Fibroblast of lung (primary cell): Measurements from ENCODE around the gene HIRIP3. TPM values are rescaled to one million over a fixed set of nuclear protein-coding genes. Genes with fewer than 3 reads are reported as not detected.

Experiments
- DNase-seq, 2 donors: peaks; one replicate each; pipeline versions ENCODE4 v3.0.0 to v3.0.0-alpha.2; 2010; ENCODE audit warnings: low read depth in 2 of 2
- H2AFZ ChIP-seq: 2 replicates; pipeline ENCODE4 v1.5.1; 2012; ENCODE audit warnings: low read length, control low read depth, inconsistent platforms
- H3K27ac ChIP-seq: 2 replicates; pipeline ENCODE4 v1.5.1; 2011; ENCODE audit warnings: low read length, control low read depth; ENCODE audit not compliant: insufficient read depth
- H3K27me3 ChIP-seq: 2 replicates; pipeline ENCODE4 v1.5.1; 2011; ENCODE audit warnings: mild to moderate bottlenecking, low read length; ENCODE audit not compliant: control insufficient read depth, insufficient read depth
- H3K36me3 ChIP-seq: 2 replicates; pipeline ENCODE4 v1.5.1; 2011; ENCODE audit warnings: low read length; ENCODE audit not compliant: control insufficient read depth, insufficient read depth
- H3K4me1 ChIP-seq: 2 replicates; pipeline ENCODE4 v1.5.1; 2011; ENCODE audit warnings: low read length; ENCODE audit not compliant: control insufficient read depth, insufficient read depth; ENCODE audit errors: extremely low read depth
- H3K4me2 ChIP-seq: 2 replicates; pipeline ENCODE4 v1.5.1; 2011; ENCODE audit warnings: low read length, control low read depth; ENCODE audit not compliant: insufficient read depth; ENCODE audit errors: extremely low read depth
- H3K4me3 ChIP-seq, 4 experiments: fragments of 200-600 bp in 1 of 4; sonication (generic) in 1 of 4; replicated peaks in 1 of 4; 2 replicates each; pipeline ENCODE4 v1.5.1; 2011 to 2016; ENCODE audit warnings: low read length in 4 of 4, low read depth in 3 of 4, mild to moderate bottlenecking in 3 of 4, control low read depth in 2 of 4, inconsistent platforms in 1 of 4, mixed read lengths in 1 of 4; ENCODE audit not compliant: insufficient read depth in 1 of 4; ENCODE audit errors: control extremely low read depth in 1 of 4
- H3K79me2 ChIP-seq: 2 replicates; pipeline ENCODE4 v1.5.1; 2012; ENCODE audit warnings: mild to moderate bottlenecking, low read length, inconsistent platforms; ENCODE audit not compliant: control insufficient read depth, insufficient read depth
- H3K9ac ChIP-seq: 2 replicates; pipeline ENCODE4 v1.5.1; 2011; ENCODE audit warnings: mild to moderate bottlenecking, low read length, control low read depth; ENCODE audit not compliant: insufficient read depth
- H3K9me3 ChIP-seq: 2 replicates; pipeline ENCODE4 v1.5.1; 2012; ENCODE audit warnings: low read depth, low read length; ENCODE audit not compliant: control insufficient read depth, insufficient read depth
- H4K20me1 ChIP-seq: 2 replicates; pipeline ENCODE4 v1.5.1; 2011; ENCODE audit warnings: low read length; ENCODE audit not compliant: control insufficient read depth, insufficient read depth; ENCODE audit errors: extremely low read depth
- EZH2 ChIP-seq: IDR thresholded peaks from 2 replicates; pipeline ENCODE4 v1.5.1; 2012; ENCODE audit warnings: low read length, control low read depth, mild to moderate bottlenecking; ENCODE audit errors: missing control alignments
- polyA plus RNA-seq, 2 donors: library from polyadenylated mRNA; depleted of rRNA in 1 of 2; stranded (reverse) in 1 of 2; unstranded in 1 of 2; fragments of >200 nt; gene quantifications; 2 replicates each; pipeline ENCODE4 v1.2.1, GENCODE V29; 2011 to 2012; ENCODE audit warnings: missing spikeins in 1 of 2
- total RNA-seq: library from RNA; depleted of rRNA; stranded (reverse); fragments of >200 nt; gene quantifications from 2 replicates; pipeline ENCODE4 v1.2.1, GENCODE V29; 2014
- TF ChIP-seq, protein P1 (sequence below), 2 donors: IDR thresholded peaks in 1 of 2; conservative IDR thresholded peaks in 1 of 2; 1 replicate in 1 of 2; 2 replicates in 1 of 2; pipeline ENCODE4 v1.5.1; 2011 to 2012; ENCODE audit warnings: low read length in 2 of 2, control low read depth in 1 of 2, inconsistent platforms in 1 of 2, low read depth in 1 of 2, mild to moderate bottlenecking in 1 of 2

The HIRIP3 gene
- total and polyA plus RNA-seq, 2 donors (not counting 1 experiment from before 2014, with no cell fraction given): 3.0 to 7.9 TPM

DNA sequence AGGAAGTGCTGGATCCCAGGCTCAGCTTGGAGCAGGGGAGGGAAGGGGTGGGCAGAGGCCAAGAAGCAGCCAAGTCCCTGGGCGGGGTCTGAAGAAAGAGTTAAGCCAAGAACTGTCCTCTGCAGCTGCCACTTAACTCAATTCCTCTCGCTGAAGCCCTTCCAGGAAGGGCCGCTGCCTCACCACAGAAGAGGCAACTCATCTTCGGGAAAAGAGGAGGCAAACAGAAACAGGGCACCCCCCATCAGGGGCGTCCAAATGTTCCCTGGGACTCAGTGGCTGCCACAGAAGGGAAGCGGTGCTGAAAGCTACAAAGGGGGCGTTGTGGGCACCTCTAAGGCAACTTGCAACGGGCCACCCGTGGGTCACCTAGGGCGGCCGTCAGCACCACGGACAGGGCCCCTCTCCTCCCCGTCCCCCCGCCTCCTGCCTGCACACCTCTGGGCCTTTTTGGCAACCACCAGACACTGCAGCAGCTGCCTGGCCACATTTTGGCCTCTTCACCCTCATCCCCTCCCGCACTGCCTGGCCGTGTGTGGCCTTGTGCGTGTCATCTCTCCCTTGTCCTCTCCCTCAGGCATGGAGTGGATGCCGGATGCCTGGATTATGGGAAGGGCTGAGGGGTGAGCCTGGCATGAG, 33.1 kb upstream of the HIRIP3 start:
- no peak overlapping the region for H2AFZ ChIP-seq
- no peak overlapping the region for H3K4me2 ChIP-seq
- no peak for TF ChIP-seq EZH2
- TF ChIP-seq, protein P1, sequence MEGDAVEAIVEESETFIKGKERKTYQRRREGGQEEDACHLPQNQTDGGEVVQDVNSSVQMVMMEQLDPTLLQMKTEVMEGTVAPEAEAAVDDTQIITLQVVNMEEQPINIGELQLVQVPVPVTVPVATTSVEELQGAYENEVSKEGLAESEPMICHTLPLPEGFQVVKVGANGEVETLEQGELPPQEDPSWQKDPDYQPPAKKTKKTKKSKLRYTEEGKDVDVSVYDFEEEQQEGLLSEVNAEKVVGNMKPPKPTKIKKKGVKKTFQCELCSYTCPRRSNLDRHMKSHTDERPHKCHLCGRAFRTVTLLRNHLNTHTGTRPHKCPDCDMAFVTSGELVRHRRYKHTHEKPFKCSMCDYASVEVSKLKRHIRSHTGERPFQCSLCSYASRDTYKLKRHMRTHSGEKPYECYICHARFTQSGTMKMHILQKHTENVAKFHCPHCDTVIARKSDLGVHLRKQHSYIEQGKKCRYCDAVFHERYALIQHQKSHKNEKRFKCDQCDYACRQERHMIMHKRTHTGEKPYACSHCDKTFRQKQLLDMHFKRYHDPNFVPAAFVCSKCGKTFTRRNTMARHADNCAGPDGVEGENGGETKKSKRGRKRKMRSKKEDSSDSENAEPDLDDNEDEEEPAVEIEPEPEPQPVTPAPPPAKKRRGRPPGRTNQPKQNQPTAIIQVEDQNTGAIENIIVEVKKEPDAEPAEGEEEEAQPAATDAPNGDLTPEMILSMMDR (conservative IDR thresholded peaks at IDR 0.05 in 1 of 2, IDR thresholded peaks at IDR 0.05 in 1 of 2; ENCODE audit: low read depth in 1 of 2, low read length in 2 of 2): no peak
- no peak overlapping the region for H3K4me3 ChIP-seq
- no peaks in the 10 kb centered on the region for H3K79me2 ChIP-seq
- H3K36me3 ChIP-seq: no peaks in the 10 kb centered on the region
- no peaks in the 10 kb centered on the region for H4K20me1 ChIP-seq
- H3K27ac ChIP-seq: no peak overlapping the region
- DNase-seq: no peak
- H3K9me3 ChIP-seq: no peaks in the 10 kb centered on the region
- no peak overlapping the region for H3K9ac ChIP-seq
- peaks cover 2% of the 10 kb centered on the region for H3K4me1 ChIP-seq
- peaks cover 41% of the 10 kb centered on the region for H3K27me3 ChIP-seq

DNA sequence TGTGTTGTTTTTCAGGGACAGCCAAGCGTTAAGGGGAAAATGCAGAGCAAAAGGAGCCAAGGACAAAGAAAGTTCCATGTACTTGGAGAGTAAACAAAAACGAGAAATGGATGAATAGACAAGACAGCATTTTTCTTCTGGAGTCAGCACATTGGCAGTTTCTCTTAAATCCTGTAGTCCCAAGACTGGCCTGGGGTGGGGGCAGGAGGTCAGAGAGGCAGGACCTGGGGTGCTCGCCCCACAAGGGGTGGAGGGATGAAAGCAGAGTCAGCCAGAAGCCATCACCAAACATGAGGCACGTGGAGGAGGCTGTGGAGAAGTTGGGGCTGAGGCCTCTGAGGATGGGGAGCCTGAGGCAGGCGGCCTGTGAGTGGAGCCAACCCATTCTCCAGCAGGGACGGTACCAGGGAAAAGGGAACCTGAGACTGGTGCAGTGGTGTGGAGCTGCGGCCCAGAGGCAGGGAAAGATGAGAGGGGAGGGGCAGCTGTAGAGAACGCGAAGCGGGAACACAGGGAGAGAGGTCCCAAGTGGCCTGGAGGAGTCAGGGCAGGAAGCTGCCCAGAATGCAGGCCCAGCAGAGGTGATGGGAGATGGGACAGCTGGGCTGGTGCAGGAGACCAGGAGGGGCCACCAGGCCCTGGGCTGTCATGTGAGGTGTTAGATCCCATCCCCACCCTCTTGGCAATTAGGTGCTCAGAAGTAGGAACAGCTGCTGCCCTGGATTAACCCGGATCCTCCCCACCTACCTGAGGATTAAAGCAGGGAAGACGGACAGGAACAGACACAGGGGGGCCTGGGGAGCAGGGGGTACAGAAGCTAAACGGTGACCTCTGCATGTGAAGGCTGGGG, 32.4 kb upstream of the HIRIP3 start:
- Histone ChIP-seq H3K27me3 (peaks cover 41% of the 10 kb centered on the region), H3K4me1 (peaks cover 2% of the 10 kb centered on the region), H3K27ac (no peak overlapping the region), H3K9ac (no peak overlapping the region), H3K36me3 (no peaks in the 10 kb centered on the region), H3K4me2 (no peak overlapping the region), H4K20me1 (no peaks in the 10 kb centered on the region), H2AFZ (no peak overlapping the region), H3K4me3 (no peak overlapping the region), H3K79me2 (no peaks in the 10 kb centered on the region), H3K9me3 (no peaks in the 10 kb centered on the region)
- TF ChIP-seq, protein P1 (conservative IDR thresholded peaks at IDR 0.05 in 1 of 2, IDR thresholded peaks at IDR 0.05 in 1 of 2; ENCODE audit: low read depth in 1 of 2, low read length in 2 of 2): no peak
- no peak for DNase-seq

DNA sequence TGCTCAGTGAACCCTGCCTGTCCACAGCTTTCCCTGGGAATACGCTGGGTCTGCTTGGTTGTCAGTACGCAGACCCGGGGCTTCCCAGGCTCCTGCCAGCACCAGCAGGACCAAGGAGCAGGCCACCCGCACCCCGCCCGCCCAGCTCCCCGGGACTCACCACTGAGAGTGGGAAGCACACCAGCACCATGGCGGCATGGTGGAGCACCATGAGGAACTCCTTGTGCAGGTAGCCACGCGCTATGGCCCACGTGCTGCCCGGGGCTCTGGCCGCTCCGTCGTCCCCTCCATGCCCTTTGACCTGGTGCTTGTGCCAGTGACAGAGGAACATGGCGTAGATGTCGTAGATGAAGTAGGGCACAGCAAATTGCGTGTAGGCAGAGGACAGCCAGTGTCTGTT, 31.0 kb upstream of the HIRIP3 start:
- no peak overlapping the region for H2AFZ ChIP-seq
- DNase-seq: no peak
- H3K36me3 ChIP-seq: no peaks in the 10 kb centered on the region
- no peak overlapping the region for H3K4me3 ChIP-seq
- TF ChIP-seq, protein P1 (conservative IDR thresholded peaks at IDR 0.05 in 1 of 2, IDR thresholded peaks at IDR 0.05 in 1 of 2; ENCODE audit: low read depth in 1 of 2, low read length in 2 of 2): no peak
- TF ChIP-seq EZH2: no peak
- no peak overlapping the region for H3K4me2 ChIP-seq
- H3K79me2 ChIP-seq: no peaks in the 10 kb centered on the region
- H3K27me3 ChIP-seq: peaks cover 36% of the 10 kb centered on the region
- no peaks in the 10 kb centered on the region for H4K20me1 ChIP-seq
- no peaks in the 10 kb centered on the region for H3K9me3 ChIP-seq
- no peaks in the 10 kb centered on the region for H3K4me1 ChIP-seq
- no peak overlapping the region for H3K9ac ChIP-seq
- no peak overlapping the region for H3K27ac ChIP-seq
